Muscle of arm (tissue), 12 donors: ENCODE data around the gene DNAH11. TPM values are rescaled to one million over a fixed set of nuclear protein-coding genes. Genes with fewer than 3 reads are reported as not detected.
"Not testable (repeated sequence)": the region's sequence is repeated elsewhere in the genome, so short reads cannot be mapped to it uniquely, and the experiment has no call there.

ENCODE experiments used
- DNase-seq: peaks from one replicate; pipeline ENCODE4 v3.0.0-alpha.2; 2013
- polyA plus RNA-seq, 12 donors: library from polyadenylated mRNA; unstranded; fragments of 120-200 nt; gene quantifications; one replicate each; pipeline ENCODE4 v1.2.1, GENCODE V29; 2013; ENCODE audit not compliant: insufficient read length in 12 of 12

The DNAH11 gene
- polyA plus RNA-seq, 12 donors, result 0.12 to 1.7 (median 0.93) TPM; not detected in 2

- no peak for DNase-seq
These were observed 384.9 kb downstream of the DNAH11 start for GRCh38 chr7:21927693-21928092.

- not testable (repeated sequence) for DNase-seq
These were observed 390.5 kb downstream of the DNAH11 start for GRCh38 chr7:21933293-21933692.

GRCh38 chr7:21934808-21935207 is 392.0 kb downstream of the DNAH11 start:
- no peak for DNase-seq

- DNase-seq, result no peak
These were observed 395.6 kb downstream of the DNAH11 start for GRCh38 chr7:21938463-21938862.

GRCh38 chr7:21939136-21939857 is 396.5 kb downstream of the DNAH11 start:
- DNase-seq, result no peak

GRCh38 chr7:21939858-21940372 is 397.1 kb downstream of the DNAH11 start:
- DNase-seq, result no peak

GRCh38 chr7:21941611-21942141 is 398.8 kb downstream of the DNAH11 start:
- DNase-seq, result no peak

- DNase-seq, result no peak
These were observed 400.1 kb downstream of the DNAH11 start for GRCh38 chr7:21942955-21943354.

GRCh38 chr7:21943436-21943835 is 400.6 kb downstream of the DNAH11 start:
- DNase-seq, result no peak

- DNase-seq, result peak; percentile 64
These were observed 402.0 kb downstream of the DNAH11 start for GRCh38 chr7:21944616-21945453.

- DNase-seq, result peak; percentile 72
These were observed 402.8 kb downstream of the DNAH11 start, which contains the start of gene CDCA7L for GRCh38 chr7:21945454-21946221. TSS of gene CDCA7L (minus strand) at chr7:21945899. CDS start at chr7:21945804, 95 bp downstream.

GRCh38 chr7:21946222-21946709 is 403.4 kb downstream of the DNAH11 start:
- DNase-seq, result no peak

- no peak for DNase-seq
These were observed 404.2 kb downstream of the DNAH11 start for GRCh38 chr7:21947056-21947455.

- DNase-seq, result no peak
These were observed 405.1 kb downstream of the DNAH11 start for GRCh38 chr7:21947946-21948345.

GRCh38 chr7:21948364-21948763 is 405.5 kb downstream of the DNAH11 start:
- no peak for DNase-seq

- no peak for DNase-seq
These were observed 406.2 kb downstream of the DNAH11 start for GRCh38 chr7:21948887-21949540.
